ENCODE data around the gene PRF1. TPM values are rescaled to one million over a fixed set of nuclear protein-coding genes. Genes with fewer than 3 reads are reported as not detected.

Gene PRF1
- polyA plus RNA-seq, 1 experiment = not detected

- H3K36me3 ChIP-seq (ENCODE audit: control insufficient read depth, insufficient read depth, low read length) = no peaks in the 10 kb centered on the region
These were observed 28.7 kb downstream of the PRF1 start for GRCh38 chr10:70573599-70574506.

GRCh38 chr10:70571636-70572439 is 30.7 kb downstream of the PRF1 start:
- DNase-seq (ENCODE audit: low read depth) = no peak
- POLR2A ChIA-PET = no interaction called here
- CTCF ChIA-PET = no interaction called here

More at GRCh38 chr10:70573599-70574506, 28.7 kb downstream of the PRF1 start:
- POLR2A ChIA-PET = no interaction called here
- no peak overlapping the region for H3K4me3 ChIP-seq (ENCODE audit: low read depth, low read length)
- H3K27me3 ChIP-seq (ENCODE audit: control insufficient read depth, insufficient read depth, low read length) = peaks cover 5% of the 10 kb centered on the region; the same call in 1 of the 2 replicates
- TF ChIP-seq CTCF (IDR thresholded peaks at IDR 0.05; ENCODE audit: insufficient read depth, low read depth, low read length) = no peak
- CTCF ChIA-PET = interaction anchor here (0.7 to 1.0 kb wide), 2 partner anchors 12 to 185 kb away, joined by 3 to 4 read pairs; no protein-coding TSS in a partner anchor
- no peak for DNase-seq (ENCODE audit: low read depth)

GRCh38 chr10:70571236-70571635 is 31.3 kb downstream of the PRF1 start:
- ChIA-PET POLR2A (no interaction called here), CTCF (no interaction called here)
- peaks cover 5% of the 10 kb centered on the region; the same call in 1 of the 2 replicates for H3K27me3 ChIP-seq (ENCODE audit: control insufficient read depth, insufficient read depth, low read length)
- H3K4me3 ChIP-seq (ENCODE audit: low read depth, low read length) = no peak overlapping the region
- H3K36me3 ChIP-seq (ENCODE audit: control insufficient read depth, insufficient read depth, low read length) = no peaks in the 10 kb centered on the region
- no peak for DNase-seq (ENCODE audit: low read depth)
- no peak for TF ChIP-seq CTCF (IDR thresholded peaks at IDR 0.05; ENCODE audit: insufficient read depth, low read depth, low read length)

More at GRCh38 chr10:70571636-70572439, 30.7 kb downstream of the PRF1 start:
- peaks cover 5% of the 10 kb centered on the region; the same call in 1 of the 2 replicates for H3K27me3 ChIP-seq (ENCODE audit: control insufficient read depth, insufficient read depth, low read length)
- no peak for TF ChIP-seq CTCF (IDR thresholded peaks at IDR 0.05; ENCODE audit: insufficient read depth, low read depth, low read length)
- H3K36me3 ChIP-seq (ENCODE audit: control insufficient read depth, insufficient read depth, low read length) = no peaks in the 10 kb centered on the region
- H3K4me3 ChIP-seq (ENCODE audit: low read depth, low read length) = no peak overlapping the region

- DNase-seq (ENCODE audit: low read depth) = no peak
- ChIA-PET POLR2A (no interaction called here), CTCF (interaction anchor here (1.3 kb wide), 2 partner anchors 8 to 10 kb away, joined by 3 to 4 read pairs; no protein-coding TSS in a partner anchor)
These were observed 33.6 kb downstream of the PRF1 start for GRCh38 chr10:70568781-70569495.

More at GRCh38 chr10:70568781-70569495, 33.6 kb downstream of the PRF1 start:
- no peak for TF ChIP-seq CTCF (IDR thresholded peaks at IDR 0.05; ENCODE audit: insufficient read depth, low read depth, low read length)
- Histone ChIP-seq H3K4me3 (ENCODE audit: low read depth, low read length) (no peak overlapping the region), H3K27me3 (ENCODE audit: control insufficient read depth, insufficient read depth, low read length) (peaks cover 5% of the 10 kb centered on the region; the same call in 1 of the 2 replicates), H3K36me3 (ENCODE audit: control insufficient read depth, insufficient read depth, low read length) (no peaks in the 10 kb centered on the region)
